ENCODE data around the gene PLXNB2.

The PLXNB2 gene

GRCh38 chr22:50250555-50251476 lies 56.6 kb downstream of the PLXNB2 start, which contains the start of gene HDAC10 (continued):
- TF ChIP-seq, protein P1, sequence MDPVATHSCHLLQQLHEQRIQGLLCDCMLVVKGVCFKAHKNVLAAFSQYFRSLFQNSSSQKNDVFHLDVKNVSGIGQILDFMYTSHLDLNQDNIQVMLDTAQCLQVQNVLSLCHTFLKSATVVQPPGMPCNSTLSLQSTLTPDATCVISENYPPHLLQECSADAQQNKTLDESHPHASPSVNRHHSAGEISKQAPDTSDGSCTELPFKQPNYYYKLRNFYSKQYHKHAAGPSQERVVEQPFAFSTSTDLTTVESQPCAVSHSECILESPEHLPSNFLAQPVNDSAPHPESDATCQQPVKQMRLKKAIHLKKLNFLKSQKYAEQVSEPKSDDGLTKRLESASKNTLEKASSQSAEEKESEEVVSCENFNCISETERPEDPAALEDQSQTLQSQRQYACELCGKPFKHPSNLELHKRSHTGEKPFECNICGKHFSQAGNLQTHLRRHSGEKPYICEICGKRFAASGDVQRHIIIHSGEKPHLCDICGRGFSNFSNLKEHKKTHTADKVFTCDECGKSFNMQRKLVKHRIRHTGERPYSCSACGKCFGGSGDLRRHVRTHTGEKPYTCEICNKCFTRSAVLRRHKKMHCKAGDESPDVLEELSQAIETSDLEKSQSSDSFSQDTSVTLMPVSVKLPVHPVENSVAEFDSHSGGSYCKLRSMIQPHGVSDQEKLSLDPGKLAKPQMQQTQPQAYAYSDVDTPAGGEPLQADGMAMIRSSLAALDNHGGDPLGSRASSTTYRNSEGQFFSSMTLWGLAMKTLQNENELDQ (tag by site-specific recombination; IDR thresholded peaks at IDR 0.05; ENCODE audit: low read depth): no peak
- TF ChIP-seq KLF1 (tag by site-specific recombination; IDR thresholded peaks at IDR 0.05): no peak; the same call in 1 of the 2 replicates
- TF ChIP-seq ZNF768 (tag by site-specific recombination; IDR thresholded peaks at IDR 0.05): no peak
- no peak for TF ChIP-seq ELK4 (IDR thresholded peaks at IDR 0.05; ENCODE audit: borderline replicate concordance, low read depth, low read length)
- no peak for TF ChIP-seq ZNF221 (tag by site-specific recombination; IDR thresholded peaks at IDR 0.05; ENCODE audit: borderline replicate concordance)
- TF ChIP-seq PATZ1 (tag by site-specific recombination; IDR thresholded peaks at IDR 0.05): peak; percentile 43; the same call in 1 of the 2 replicates
- TF ChIP-seq ZNF747 (tag by site-specific recombination; IDR thresholded peaks at IDR 0.05): no peak
- TF ChIP-seq ZNF146 (tag by site-specific recombination; IDR thresholded peaks at IDR 0.05): no peak
- TF ChIP-seq GLIS1 (tag by site-specific recombination; IDR thresholded peaks at IDR 0.05): no peak
- no peak for TF ChIP-seq PRDM1 (tag by site-specific recombination; IDR thresholded peaks at IDR 0.05)
- TF ChIP-seq ZNF362 (tag by site-specific recombination; IDR thresholded peaks at IDR 0.05): no peak
- TF ChIP-seq, protein P2, sequence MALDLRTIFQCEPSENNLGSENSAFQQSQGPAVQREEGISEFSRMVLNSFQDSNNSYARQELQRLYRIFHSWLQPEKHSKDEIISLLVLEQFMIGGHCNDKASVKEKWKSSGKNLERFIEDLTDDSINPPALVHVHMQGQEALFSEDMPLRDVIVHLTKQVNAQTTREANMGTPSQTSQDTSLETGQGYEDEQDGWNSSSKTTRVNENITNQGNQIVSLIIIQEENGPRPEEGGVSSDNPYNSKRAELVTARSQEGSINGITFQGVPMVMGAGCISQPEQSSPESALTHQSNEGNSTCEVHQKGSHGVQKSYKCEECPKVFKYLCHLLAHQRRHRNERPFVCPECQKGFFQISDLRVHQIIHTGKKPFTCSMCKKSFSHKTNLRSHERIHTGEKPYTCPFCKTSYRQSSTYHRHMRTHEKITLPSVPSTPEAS (tag by site-specific recombination; IDR thresholded peaks at IDR 0.05): no peak
- TF ChIP-seq, protein P3, sequence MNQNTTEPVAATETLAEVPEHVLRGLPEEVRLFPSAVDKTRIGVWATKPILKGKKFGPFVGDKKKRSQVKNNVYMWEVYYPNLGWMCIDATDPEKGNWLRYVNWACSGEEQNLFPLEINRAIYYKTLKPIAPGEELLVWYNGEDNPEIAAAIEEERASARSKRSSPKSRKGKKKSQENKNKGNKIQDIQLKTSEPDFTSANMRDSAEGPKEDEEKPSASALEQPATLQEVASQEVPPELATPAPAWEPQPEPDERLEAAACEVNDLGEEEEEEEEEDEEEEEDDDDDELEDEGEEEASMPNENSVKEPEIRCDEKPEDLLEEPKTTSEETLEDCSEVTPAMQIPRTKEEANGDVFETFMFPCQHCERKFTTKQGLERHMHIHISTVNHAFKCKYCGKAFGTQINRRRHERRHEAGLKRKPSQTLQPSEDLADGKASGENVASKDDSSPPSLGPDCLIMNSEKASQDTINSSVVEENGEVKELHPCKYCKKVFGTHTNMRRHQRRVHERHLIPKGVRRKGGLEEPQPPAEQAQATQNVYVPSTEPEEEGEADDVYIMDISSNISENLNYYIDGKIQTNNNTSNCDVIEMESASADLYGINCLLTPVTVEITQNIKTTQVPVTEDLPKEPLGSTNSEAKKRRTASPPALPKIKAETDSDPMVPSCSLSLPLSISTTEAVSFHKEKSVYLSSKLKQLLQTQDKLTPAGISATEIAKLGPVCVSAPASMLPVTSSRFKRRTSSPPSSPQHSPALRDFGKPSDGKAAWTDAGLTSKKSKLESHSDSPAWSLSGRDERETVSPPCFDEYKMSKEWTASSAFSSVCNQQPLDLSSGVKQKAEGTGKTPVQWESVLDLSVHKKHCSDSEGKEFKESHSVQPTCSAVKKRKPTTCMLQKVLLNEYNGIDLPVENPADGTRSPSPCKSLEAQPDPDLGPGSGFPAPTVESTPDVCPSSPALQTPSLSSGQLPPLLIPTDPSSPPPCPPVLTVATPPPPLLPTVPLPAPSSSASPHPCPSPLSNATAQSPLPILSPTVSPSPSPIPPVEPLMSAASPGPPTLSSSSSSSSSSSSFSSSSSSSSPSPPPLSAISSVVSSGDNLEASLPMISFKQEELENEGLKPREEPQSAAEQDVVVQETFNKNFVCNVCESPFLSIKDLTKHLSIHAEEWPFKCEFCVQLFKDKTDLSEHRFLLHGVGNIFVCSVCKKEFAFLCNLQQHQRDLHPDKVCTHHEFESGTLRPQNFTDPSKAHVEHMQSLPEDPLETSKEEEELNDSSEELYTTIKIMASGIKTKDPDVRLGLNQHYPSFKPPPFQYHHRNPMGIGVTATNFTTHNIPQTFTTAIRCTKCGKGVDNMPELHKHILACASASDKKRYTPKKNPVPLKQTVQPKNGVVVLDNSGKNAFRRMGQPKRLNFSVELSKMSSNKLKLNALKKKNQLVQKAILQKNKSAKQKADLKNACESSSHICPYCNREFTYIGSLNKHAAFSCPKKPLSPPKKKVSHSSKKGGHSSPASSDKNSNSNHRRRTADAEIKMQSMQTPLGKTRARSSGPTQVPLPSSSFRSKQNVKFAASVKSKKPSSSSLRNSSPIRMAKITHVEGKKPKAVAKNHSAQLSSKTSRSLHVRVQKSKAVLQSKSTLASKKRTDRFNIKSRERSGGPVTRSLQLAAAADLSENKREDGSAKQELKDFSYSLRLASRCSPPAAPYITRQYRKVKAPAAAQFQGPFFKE (tag by site-specific recombination; IDR thresholded peaks at IDR 0.05; ENCODE audit: borderline replicate concordance): no peak
- TF ChIP-seq ZNF664 (tag by site-specific recombination; IDR thresholded peaks at IDR 0.05): no peak
- TF ChIP-seq ZNF623 (tag by site-specific recombination; IDR thresholded peaks at IDR 0.05): no peak

Data from HEK293 (cell line).